OCI-LY1 (cell line): ENCODE data around the gene SGPP1.

Experiments
- H2AFZ ChIP-seq: fragments of 200-600 bp; sonication (generic), shearing (Covaris generic); 2 replicates; pipeline ENCODE4 v1.6.0; 2014; ENCODE audit warnings: antibody characterized with exemption, mild to moderate bottlenecking, low read length
- H3F3A ChIP-seq: fragments of 200-600 bp; sonication (generic), shearing (Covaris generic); 2 replicates; pipeline ENCODE4 v1.6.0; 2014; ENCODE audit warnings: mild to moderate bottlenecking, antibody characterized with exemption, low read length, moderate library complexity; ENCODE audit not compliant: insufficient read depth
- H3K27ac ChIP-seq: fragments of 200-600 bp; sonication (generic); 2 replicates; pipeline ENCODE4 v1.5.1; 2014; ENCODE audit warnings: low read length, mixed run types, mild to moderate bottlenecking, low read depth; ENCODE audit not compliant: poor library complexity, severe bottlenecking
- H3K27me3 ChIP-seq: fragments of 200-600 bp; sonication (generic); 2 replicates; pipeline ENCODE4 v1.6.0; 2014; ENCODE audit warnings: antibody characterized with exemption, mild to moderate bottlenecking, low read length, moderate library complexity; ENCODE audit not compliant: insufficient read depth
- H3K36me3 ChIP-seq: fragments of 200-600 bp; sonication (generic); 2 replicates; pipeline ENCODE4 v1.6.1; 2014; ENCODE audit warnings: mild to moderate bottlenecking, antibody characterized with exemption, low read length, moderate library complexity, mixed read lengths; ENCODE audit not compliant: insufficient read depth
- H3K4me1 ChIP-seq: fragments of 200-600 bp; sonication (generic); 2 replicates; pipeline ENCODE4 v1.5.1; 2014; ENCODE audit warnings: mild to moderate bottlenecking, low read length, moderate library complexity; ENCODE audit not compliant: insufficient read depth, severe bottlenecking
- H3K4me2 ChIP-seq: fragments of 200-600 bp; sonication (generic), shearing (Covaris generic); 2 replicates; pipeline ENCODE4 v1.6.1; 2014; ENCODE audit warnings: low read length
- H3K4me3 ChIP-seq: fragments of 200-600 bp; sonication (generic); 2 replicates; pipeline ENCODE4 v1.5.1; 2014; ENCODE audit warnings: low read length, low read depth, mild to moderate bottlenecking, mixed read lengths; ENCODE audit not compliant: poor library complexity, severe bottlenecking
- H3K79me2 ChIP-seq: fragments of 200-600 bp; shearing (Covaris generic); 2 replicates; pipeline ENCODE4 v1.6.1; 2016; ENCODE audit warnings: mixed run types, low read length, mixed read lengths; ENCODE audit not compliant: insufficient read depth
- H3K9ac ChIP-seq: fragments of 200-600 bp; sonication (generic), shearing (Covaris generic); 2 replicates; pipeline ENCODE4 v1.6.1; 2014; ENCODE audit warnings: mild to moderate bottlenecking, low read length, mixed read lengths
- H3K9me2 ChIP-seq: fragments of 200-600 bp; sonication (generic), shearing (Covaris generic); 2 replicates; pipeline ENCODE4 v1.6.1; 2014; ENCODE audit warnings: low read depth, mild to moderate bottlenecking, low read length, mixed read lengths
- H3K9me3 ChIP-seq: fragments of 200-600 bp; shearing (Covaris generic); 2 replicates; pipeline ENCODE4 v1.6.1; 2014; ENCODE audit warnings: low read length, mixed read lengths
- H4K20me1 ChIP-seq: fragments of 200-600 bp; sonication (generic), shearing (Covaris generic); 2 replicates; pipeline ENCODE4 v1.6.0; 2016; ENCODE audit warnings: mild to moderate bottlenecking, low read length; ENCODE audit not compliant: insufficient read depth
- EZH2 ChIP-seq: fragments of 200-600 bp; sonication (generic), shearing (Covaris generic); IDR thresholded peaks from 2 replicates; pipeline ENCODE4 v1.8.0; 2017; ENCODE audit warnings: borderline replicate concordance, mixed run types, mild to moderate bottlenecking, antibody characterized with exemption, low read length, moderate library complexity, mixed read lengths
- TF ChIP-seq, protein P1 (sequence below): fragments of 200-600 bp; sonication (generic), shearing (Covaris generic); IDR thresholded peaks from 2 replicates; pipeline ENCODE4 v1.5.1; 2017; ENCODE audit warnings: mild to moderate bottlenecking, antibody characterized with exemption, low read length, moderate library complexity, mixed read lengths

SGPP1 gene

DNA sequence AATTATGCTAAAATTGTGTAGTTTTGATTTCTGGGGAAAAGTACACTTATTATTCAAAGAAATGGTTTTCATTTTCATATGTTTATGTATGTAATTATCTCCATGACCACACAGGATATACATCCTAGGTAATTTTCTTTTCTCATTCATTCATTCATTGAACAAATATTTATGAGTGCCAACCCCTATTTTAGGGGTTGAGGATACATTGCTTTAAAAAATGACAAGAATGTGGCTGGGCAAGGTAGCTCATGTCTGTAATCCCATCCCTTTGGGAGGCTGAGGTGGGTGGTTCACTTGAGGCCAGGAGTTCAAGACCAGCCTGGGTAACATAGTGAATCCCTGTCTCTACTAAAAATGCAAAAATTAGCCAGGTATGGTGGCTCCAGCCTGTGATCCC is 40.9 kb downstream of the SGPP1 start:
- Histone ChIP-seq H3K27ac (no peak overlapping the region), H3K27me3 (no peaks in the 10 kb centered on the region), H3K79me2 (no peaks in the 10 kb centered on the region), H4K20me1 (no peaks in the 10 kb centered on the region), H3K4me3 (no peak overlapping the region), H3K36me3 (peaks cover 57% of the 10 kb centered on the region), H3K9me2 (no peaks in the 10 kb centered on the region), H3F3A (no peaks in the 10 kb centered on the region), H3K4me2 (no peak overlapping the region), H2AFZ (no peak overlapping the region), H3K4me1 (no peaks in the 10 kb centered on the region), H3K9ac (no peak overlapping the region), H3K9me3 (no peaks in the 10 kb centered on the region)
- TF ChIP-seq, protein P1, sequence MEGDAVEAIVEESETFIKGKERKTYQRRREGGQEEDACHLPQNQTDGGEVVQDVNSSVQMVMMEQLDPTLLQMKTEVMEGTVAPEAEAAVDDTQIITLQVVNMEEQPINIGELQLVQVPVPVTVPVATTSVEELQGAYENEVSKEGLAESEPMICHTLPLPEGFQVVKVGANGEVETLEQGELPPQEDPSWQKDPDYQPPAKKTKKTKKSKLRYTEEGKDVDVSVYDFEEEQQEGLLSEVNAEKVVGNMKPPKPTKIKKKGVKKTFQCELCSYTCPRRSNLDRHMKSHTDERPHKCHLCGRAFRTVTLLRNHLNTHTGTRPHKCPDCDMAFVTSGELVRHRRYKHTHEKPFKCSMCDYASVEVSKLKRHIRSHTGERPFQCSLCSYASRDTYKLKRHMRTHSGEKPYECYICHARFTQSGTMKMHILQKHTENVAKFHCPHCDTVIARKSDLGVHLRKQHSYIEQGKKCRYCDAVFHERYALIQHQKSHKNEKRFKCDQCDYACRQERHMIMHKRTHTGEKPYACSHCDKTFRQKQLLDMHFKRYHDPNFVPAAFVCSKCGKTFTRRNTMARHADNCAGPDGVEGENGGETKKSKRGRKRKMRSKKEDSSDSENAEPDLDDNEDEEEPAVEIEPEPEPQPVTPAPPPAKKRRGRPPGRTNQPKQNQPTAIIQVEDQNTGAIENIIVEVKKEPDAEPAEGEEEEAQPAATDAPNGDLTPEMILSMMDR: no peak
- TF ChIP-seq EZH2: no peak

DNA sequence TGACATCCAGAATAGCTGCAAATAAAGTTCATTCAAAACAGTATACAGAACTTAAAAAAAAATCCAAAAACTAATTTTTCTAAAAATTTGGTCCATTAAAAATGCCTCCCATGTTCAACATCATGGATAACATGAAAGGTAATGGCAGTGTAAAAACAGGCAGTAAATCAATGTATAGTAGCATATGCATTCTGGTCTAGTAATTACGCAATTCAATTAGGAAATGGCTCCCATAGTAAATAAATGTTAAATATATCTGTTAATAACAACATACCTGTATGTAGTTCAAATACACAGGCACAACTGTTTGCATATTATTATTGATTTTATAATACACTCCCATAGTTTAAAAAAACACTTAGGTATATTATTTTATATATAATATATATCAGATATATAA is 42.5 kb downstream of the SGPP1 start:
- Histone ChIP-seq H4K20me1 (no peaks in the 10 kb centered on the region), H2AFZ (no peak overlapping the region), H3K4me1 (no peaks in the 10 kb centered on the region), H3K9me3 (no peaks in the 10 kb centered on the region), H3K36me3 (peaks cover 53% of the 10 kb centered on the region), H3K4me3 (no peak overlapping the region), H3F3A (no peaks in the 10 kb centered on the region), H3K27me3 (no peaks in the 10 kb centered on the region), H3K4me2 (no peak overlapping the region), H3K27ac (no peak overlapping the region), H3K9me2 (no peaks in the 10 kb centered on the region), H3K79me2 (no peaks in the 10 kb centered on the region), H3K9ac (no peak overlapping the region)
- TF ChIP-seq, protein P1: no peak
- TF ChIP-seq EZH2: no peak

DNA sequence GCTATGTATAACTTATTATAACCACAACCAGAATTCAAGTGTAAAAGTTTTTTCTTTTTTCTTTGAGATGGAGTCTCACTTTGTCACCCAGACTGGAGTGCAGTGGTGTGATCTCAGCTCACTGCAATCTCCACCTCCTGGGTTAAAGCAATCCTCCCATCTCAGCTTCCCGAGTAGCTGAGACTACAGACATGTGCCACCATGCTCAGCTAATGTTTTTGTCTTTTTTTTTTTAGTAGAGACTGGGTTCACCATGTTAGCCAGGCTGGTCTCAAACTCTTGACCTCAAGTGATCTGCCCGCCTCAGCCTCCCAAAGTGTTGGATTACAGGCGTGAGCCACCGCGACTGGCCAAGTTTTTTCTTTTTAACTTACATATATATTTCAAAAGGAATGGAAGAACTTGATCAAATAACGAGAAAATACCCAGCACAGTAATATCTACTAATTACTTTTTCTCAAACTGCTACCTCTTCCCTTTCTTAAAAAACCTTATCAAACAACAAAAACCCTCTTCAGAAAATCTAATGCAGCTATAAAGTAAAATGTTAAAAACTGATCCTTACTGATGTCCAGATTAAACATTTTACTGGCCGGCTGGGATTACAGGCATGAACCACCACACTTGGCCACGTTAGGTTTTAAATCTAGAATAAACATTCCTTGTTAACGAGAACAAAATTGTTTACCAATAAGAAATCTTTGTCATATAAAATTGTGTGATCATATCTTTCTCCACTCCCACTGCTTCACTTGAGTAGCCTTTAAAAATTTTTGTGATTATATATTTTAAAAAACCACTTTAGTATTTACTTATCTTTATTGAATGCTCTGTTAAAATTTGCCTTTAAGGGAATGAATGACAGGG is 44.9 kb downstream of the SGPP1 start:
- H3F3A ChIP-seq: no peaks in the 10 kb centered on the region
- TF ChIP-seq, protein P1: no peak
- TF ChIP-seq EZH2: no peak
- no peaks in the 10 kb centered on the region for H3K4me1 ChIP-seq
- H3K9me2 ChIP-seq: no peaks in the 10 kb centered on the region
- H3K9ac ChIP-seq: no peak overlapping the region
- no peak overlapping the region for H3K4me3 ChIP-seq
- no peaks in the 10 kb centered on the region for H3K27me3 ChIP-seq
- no peak overlapping the region for H2AFZ ChIP-seq
- H3K27ac ChIP-seq: no peak overlapping the region
- H3K79me2 ChIP-seq: no peaks in the 10 kb centered on the region
- no peaks in the 10 kb centered on the region for H3K9me3 ChIP-seq
- no peaks in the 10 kb centered on the region for H4K20me1 ChIP-seq
- peaks cover 62% of the 10 kb centered on the region for H3K36me3 ChIP-seq
- H3K4me2 ChIP-seq: no peak overlapping the region
